Kidney (tissue), 14 donors: Measurements from ENCODE around the gene METRN. TPM values are rescaled to one million over a fixed set of nuclear protein-coding genes. Genes with fewer than 3 reads are reported as not detected.

Experiments
- DNase-seq, 5 donors: peaks; one replicate each; pipeline ENCODE4 v3.0.0-alpha.2; 2013 to 2020
- FAIRE-seq: peaks from 2 replicates; lab custom pipeline; 2012; peaks lifted over from hg19 to GRCh38; lab: Jason Lieb, UNC
- H3K27ac ChIP-seq, 2 donors: one replicate each; pipeline ENCODE4 v1.7.0; 2013; ENCODE audit warnings: low read depth in 2 of 2, low read length in 2 of 2, inconsistent platforms in 1 of 2
- H3K27me3 ChIP-seq: one replicate; pipeline ENCODE4 v1.7.1; 2013; ENCODE audit warnings: low read length, inconsistent platforms; ENCODE audit not compliant: control insufficient read depth, insufficient read depth
- H3K36me3 ChIP-seq, 3 donors: one replicate each; pipeline versions ENCODE4 v1.7.0 to v1.7.1; 2013; ENCODE audit warnings: low read length in 3 of 3, control low read depth in 1 of 3, inconsistent platforms in 1 of 3; ENCODE audit not compliant: insufficient read depth in 3 of 3, control insufficient read depth in 2 of 3
- H3K4me1 ChIP-seq, 3 donors: one replicate each; pipeline versions ENCODE4 v1.7.0 to v1.7.1; 2013; ENCODE audit warnings: low read length in 3 of 3, inconsistent platforms in 1 of 3, low read depth in 1 of 3; ENCODE audit not compliant: control insufficient read depth in 2 of 3, insufficient read depth in 2 of 3
- H3K4me3 ChIP-seq, 3 donors: one replicate each; pipeline versions ENCODE4 v1.7.0 to v1.8.1; 2013; ENCODE audit warnings: low read length in 3 of 3, control low read depth in 1 of 3, inconsistent platforms in 1 of 3
- H3K9ac ChIP-seq, 3 donors: one replicate each; pipeline versions ENCODE4 v1.7.0 to v1.7.1; 2013; ENCODE audit warnings: low read length in 3 of 3, control low read depth in 1 of 3, inconsistent platforms in 1 of 3
- H3K9me3 ChIP-seq, 3 donors: one replicate each; pipeline versions ENCODE4 v1.7.0 to v1.7.1; 2013; ENCODE audit warnings: low read length in 3 of 3, control low read depth in 1 of 3, inconsistent platforms in 1 of 3; ENCODE audit not compliant: control insufficient read depth in 2 of 3, insufficient read depth in 1 of 3
- CTCF ChIP-seq: IDR thresholded peaks from 3 replicates; pipeline ENCODE4 v1.5.1; 2012; ENCODE audit warnings: mild to moderate bottlenecking, moderate library complexity, borderline replicate concordance; ENCODE audit not compliant: insufficient read depth; ENCODE audit errors: extremely low read depth
- intact Hi-C: fragments of 100-400 bp; cut with DNase I; formaldehyde crosslinking; loops from one replicate; pipeline ENCODE4 v1.11.1; 2022
- polyA plus RNA-seq: library from polyadenylated mRNA; stranded (reverse); fragments of 350-450 nt; fragmentation: Illumina TruSeq; extraction: RNeasy Lipid Tissue Mini Kit (QIAGEN cat#74804); gene quantifications from one replicate; pipeline ENCODE4 v1.2.3, GENCODE V29; 2014; ENCODE audit warnings: low read depth, low replicate concordance; ENCODE audit not compliant: insufficient read depth
- total RNA-seq: library from RNA; stranded (reverse); fragmentation: NEBNext Ultra II Directional; extraction: Animal tissue kit (Norgen Biotek cat#: 25700); gene quantifications from one replicate; pipeline ENCODE4 v1.2.1, GENCODE V29; 2021
- donor health status: control.
- donor health status: control.
- donor health status: control.
- donor health status: control.
- donor health status: control.
- donor health status: DM: yes; HTN: yes; CAD: no.
- donor health status: Normal renal cell carcinoma (clear cell type).

The METRN gene
- total and polyA plus RNA-seq, 2 donors from 2014 or later: 34.9 to 114 TPM

- intact Hi-C loops: no loop called here
- no peak overlapping the region for H3K4me3 ChIP-seq
- TF ChIP-seq CTCF: no peak
- H3K27me3 ChIP-seq: no peaks in the 10 kb centered on the region
- FAIRE-seq (no peak), DNase-seq (no peak)
- no peak overlapping the region for H3K27ac ChIP-seq
- H3K9me3 ChIP-seq: no peaks in the 10 kb centered on the region
- peaks cover 0 to 49% (median 12%) of the 10 kb centered on the region in 3 donors for H3K4me1 ChIP-seq
- no peak overlapping the region for H3K9ac ChIP-seq
- peaks cover 5 to 22% (median 8%) of the 10 kb centered on the region in 3 donors for H3K36me3 ChIP-seq
These were observed 29.8 kb upstream of the METRN start for GRCh38 chr16:684961-685696.

DNA sequence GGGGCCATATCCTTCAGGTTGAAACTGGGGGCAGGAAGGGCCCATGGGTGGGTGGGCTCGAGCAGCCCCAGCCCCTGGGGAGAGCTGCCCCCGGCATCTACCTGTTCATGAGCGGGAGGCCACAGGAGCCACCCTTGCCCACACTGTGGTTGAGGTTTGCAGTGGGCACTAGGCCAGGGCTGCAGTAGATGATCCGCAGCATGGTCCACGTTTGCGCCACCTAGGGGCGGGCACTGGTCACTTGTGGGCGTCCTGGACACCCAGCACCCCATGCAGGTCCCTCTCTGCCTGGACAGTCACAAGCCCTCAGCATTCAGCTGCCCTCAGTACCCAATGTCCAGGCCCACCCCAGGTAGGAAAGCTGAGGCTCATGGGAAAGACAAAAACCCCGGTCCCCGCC lies 29.0 kb upstream of the METRN start:
- H3K4me3 ChIP-seq: no peak overlapping the region
- H3K9ac ChIP-seq: no peak overlapping the region
- peaks cover 0 to 46% (median 12%) of the 10 kb centered on the region in 3 donors for H3K4me1 ChIP-seq
- DNase-seq (no peak), FAIRE-seq (no peak)
- TF ChIP-seq CTCF: no peak
- no peaks in the 10 kb centered on the region for H3K9me3 ChIP-seq
- no peak overlapping the region for H3K27ac ChIP-seq
- intact Hi-C loops: no loop called here
- no peaks in the 10 kb centered on the region for H3K27me3 ChIP-seq
- peaks cover 5 to 22% (median 8%) of the 10 kb centered on the region in 3 donors for H3K36me3 ChIP-seq

DNA sequence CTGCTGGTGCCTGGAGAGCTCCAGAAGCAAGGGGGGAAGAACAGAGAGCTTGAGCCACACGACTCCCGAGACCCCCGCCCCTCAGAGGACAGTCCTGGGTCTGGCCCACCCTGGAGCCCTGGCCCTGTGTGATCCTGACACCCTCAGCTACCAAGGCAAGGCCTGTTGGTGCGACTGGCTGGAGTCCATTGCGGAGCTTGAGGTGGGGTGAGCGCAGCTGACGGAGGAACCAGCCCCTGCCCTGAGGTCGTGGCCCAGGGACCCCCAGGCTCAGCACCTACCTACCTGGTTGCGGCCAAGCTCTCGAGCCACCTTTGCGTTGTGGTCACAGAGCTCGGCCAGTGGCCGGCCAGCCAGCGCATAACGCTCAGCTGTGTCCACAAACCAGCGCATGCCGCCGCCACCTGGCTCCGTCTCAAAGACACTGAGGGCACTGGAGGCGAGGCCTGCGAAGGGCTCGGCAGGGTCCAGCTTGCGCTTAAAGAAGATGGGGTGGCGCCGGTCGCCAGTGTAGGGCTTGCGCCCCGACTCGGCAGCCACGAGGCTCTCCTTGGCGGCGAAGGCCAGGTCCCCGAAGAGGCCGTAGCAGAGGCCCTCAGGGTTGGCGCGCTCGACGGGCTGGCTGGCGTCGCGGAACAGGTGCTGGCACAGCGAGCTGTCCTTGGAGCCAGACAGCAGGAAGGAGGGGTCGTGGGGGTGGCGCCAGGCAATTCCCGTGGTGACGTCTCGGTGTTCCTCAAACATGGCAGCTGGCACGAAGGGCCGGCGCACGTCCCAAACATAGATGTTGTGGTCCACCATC lies 28.3 kb upstream of the METRN start:
- FAIRE-seq: no peak
- H3K36me3 ChIP-seq: peaks cover 5 to 18% (median 8%) of the 10 kb centered on the region in 3 donors
- TF ChIP-seq CTCF: no peak
- H3K4me3 ChIP-seq: no peak overlapping the region
- no peak overlapping the region for H3K9ac ChIP-seq
- no peaks in the 10 kb centered on the region for H3K9me3 ChIP-seq
- DNase-seq: no peak
- peaks cover 0 to 39% (median 5%) of the 10 kb centered on the region in 3 donors for H3K4me1 ChIP-seq
- no peaks in the 10 kb centered on the region for H3K27me3 ChIP-seq
- intact Hi-C loops: no loop called here
- H3K27ac ChIP-seq: no peak overlapping the region
